ENCODE measurements around the gene FRG1.
"Not testable (repeated sequence)": the region's sequence is repeated elsewhere in the genome, so short reads cannot be mapped to it uniquely, and the experiment has no call there.

FRG1 gene

GRCh38 chr4:189940178-189941004, at the start of gene FRG1:
Gene FRG1, plus strand, starts transcription at chr4:189940872. Its CDS starts 138 bp downstream, at chr4:189941010.
- no peak for DNase-seq

GRCh38 chr4:189897667-189898066, 43.0 kb upstream of the FRG1 start:
- no peak for DNase-seq

GRCh38 chr4:189899481-189900015, 41.1 kb upstream of the FRG1 start:
- DNase-seq: not testable (repeated sequence)

- not testable (repeated sequence) for DNase-seq
These were observed 36.1 kb upstream of the FRG1 start for GRCh38 chr4:189904420-189905027.

GRCh38 chr4:189912170-189912569, 28.5 kb upstream of the FRG1 start:
- DNase-seq: no peak

GRCh38 chr4:189917161-189917891, 23.3 kb upstream of the FRG1 start:
- DNase-seq: no peak

GRCh38 chr4:189921058-189921457, 19.6 kb upstream of the FRG1 start:
- DNase-seq: no peak

GRCh38 chr4:189926742-189927141, 13.9 kb upstream of the FRG1 start:
- not testable (repeated sequence) for DNase-seq

GRCh38 chr4:189941005-189941450, 356 bp downstream of the FRG1 start:
- no peak for DNase-seq

- not testable (repeated sequence) for DNase-seq
These were observed 1.7 kb downstream of the FRG1 start for GRCh38 chr4:189942412-189942811.

- DNase-seq: not testable (repeated sequence)
These were observed 3.4 kb downstream of the FRG1 start for GRCh38 chr4:189944077-189944476.

GRCh38 chr4:189946906-189947305, 6.2 kb downstream of the FRG1 start:
- not testable (repeated sequence) for DNase-seq

- DNase-seq: not testable (repeated sequence)
These were observed 7.8 kb downstream of the FRG1 start for GRCh38 chr4:189948486-189948885.

GRCh38 chr4:189969291-189969690, 28.6 kb downstream of the FRG1 start:
- not testable (repeated sequence) for DNase-seq

GRCh38 chr4:189973646-189974045, 33.0 kb downstream of the FRG1 start:
- DNase-seq: no peak

GRCh38 chr4:189974056-189974455, 33.4 kb downstream of the FRG1 start:
- DNase-seq: no peak

GRCh38 chr4:189979196-189980047, 38.8 kb downstream of the FRG1 start:
- no peak for DNase-seq

GRCh38 chr4:189980292-189980691, 39.6 kb downstream of the FRG1 start:
- not testable (repeated sequence) for DNase-seq

- no peak for DNase-seq
These were observed 41.3 kb downstream of the FRG1 start for GRCh38 chr4:189981970-189982369.

GRCh38 chr4:189983916-189984526, 43.3 kb downstream of the FRG1 start:
- not testable (repeated sequence) for DNase-seq

GRCh38 chr4:189984661-189985060, 44.0 kb downstream of the FRG1 start:
- DNase-seq: not testable (repeated sequence)

All from NCI-H510A treated with DMSO at 0.1 percent for 48 hours (cell line).